Central memory CD8-positive, alpha-beta T cell (primary cell): ENCODE results near the gene PCDHGC4.

ENCODE experiments used
- ATAC-seq: fragments of 150-1000 bp; cut with Tn5 transposase; replicated peaks from 2 replicates; pipeline ENCODE4 v1.10.0; 2022; ENCODE audit warnings: mild to moderate bottlenecking, moderate FRiP score, moderate number of reproducible peaks; ENCODE audit not compliant: poor library complexity, severe bottlenecking; ENCODE audit errors: extremely low read depth
- DNase-seq, 2 donors: peaks; one replicate each; pipeline ENCODE4 v3.0.0; 2021; ENCODE audit warnings: low spot score in 2 of 2
- H3K27ac Mint-ChIP-seq: one replicate; pipeline ENCODE4 v1.8.0; 2022; ENCODE audit warnings: low read depth, mild to moderate bottlenecking, moderate library complexity, mixed read lengths
- H3K27me3 Mint-ChIP-seq: one replicate; pipeline ENCODE4 v1.8.0; 2022; ENCODE audit warnings: mixed read lengths
- H3K36me3 Mint-ChIP-seq: one replicate; pipeline ENCODE4 v1.8.0; 2022; ENCODE audit warnings: mild to moderate bottlenecking, moderate library complexity, mixed read lengths; ENCODE audit not compliant: insufficient read depth
- H3K4me1 Mint-ChIP-seq: one replicate; pipeline ENCODE4 v1.8.0; 2022; ENCODE audit warnings: mixed read lengths
- H3K4me3 Mint-ChIP-seq: one replicate; pipeline ENCODE4 v1.8.0; 2022; ENCODE audit warnings: mild to moderate bottlenecking, moderate library complexity, mixed read lengths
- H3K9me3 Mint-ChIP-seq: one replicate; pipeline ENCODE4 v1.8.0; 2022; ENCODE audit warnings: mixed read lengths

PCDHGC4 gene

DNA sequence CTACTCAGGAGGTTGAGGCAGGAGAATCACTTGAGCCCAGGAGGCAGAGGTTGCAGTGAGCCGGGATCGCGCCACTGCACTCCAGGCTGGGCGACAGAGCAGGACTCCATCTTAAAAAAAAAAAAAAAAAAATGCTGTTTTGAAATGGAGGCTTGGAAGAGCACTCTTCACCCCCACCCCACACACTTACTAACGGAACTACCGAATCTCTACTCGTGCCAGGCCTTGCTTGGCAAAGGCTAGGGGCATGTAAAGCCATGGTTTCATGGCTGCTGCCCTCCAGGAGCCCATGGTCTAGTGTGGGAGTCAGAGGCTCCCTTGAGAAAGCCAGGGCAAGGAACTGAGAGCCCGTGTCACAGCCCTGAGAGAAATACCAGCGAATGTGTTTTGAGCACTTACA lies 25.3 kb downstream of the PCDHGC4 start:
- DNase-seq (no peak), ATAC-seq (no peak)
- peak overlapping the region; percentile 70 for H3K27ac Mint-ChIP-seq
- H3K36me3 Mint-ChIP-seq: peaks cover 25% of the 10 kb centered on the region
- peaks cover 21% of the 10 kb centered on the region for H3K4me1 Mint-ChIP-seq
- no peaks in the 10 kb centered on the region for H3K9me3 Mint-ChIP-seq
- no peak overlapping the region for H3K4me3 Mint-ChIP-seq
- peaks cover under 1% of the 10 kb centered on the region for H3K27me3 Mint-ChIP-seq

GRCh38 chr5:141510850-141511601 lies 26.2 kb downstream of the PCDHGC4 start:
- ATAC-seq (no peak), DNase-seq (no peak)
- no peak overlapping the region for H3K27ac Mint-ChIP-seq
- H3K4me3 Mint-ChIP-seq: no peak overlapping the region
- H3K27me3 Mint-ChIP-seq: no peaks in the 10 kb centered on the region
- H3K9me3 Mint-ChIP-seq: no peaks in the 10 kb centered on the region
- H3K36me3 Mint-ChIP-seq: peaks cover 28% of the 10 kb centered on the region
- peaks cover 21% of the 10 kb centered on the region for H3K4me1 Mint-ChIP-seq

DNA sequence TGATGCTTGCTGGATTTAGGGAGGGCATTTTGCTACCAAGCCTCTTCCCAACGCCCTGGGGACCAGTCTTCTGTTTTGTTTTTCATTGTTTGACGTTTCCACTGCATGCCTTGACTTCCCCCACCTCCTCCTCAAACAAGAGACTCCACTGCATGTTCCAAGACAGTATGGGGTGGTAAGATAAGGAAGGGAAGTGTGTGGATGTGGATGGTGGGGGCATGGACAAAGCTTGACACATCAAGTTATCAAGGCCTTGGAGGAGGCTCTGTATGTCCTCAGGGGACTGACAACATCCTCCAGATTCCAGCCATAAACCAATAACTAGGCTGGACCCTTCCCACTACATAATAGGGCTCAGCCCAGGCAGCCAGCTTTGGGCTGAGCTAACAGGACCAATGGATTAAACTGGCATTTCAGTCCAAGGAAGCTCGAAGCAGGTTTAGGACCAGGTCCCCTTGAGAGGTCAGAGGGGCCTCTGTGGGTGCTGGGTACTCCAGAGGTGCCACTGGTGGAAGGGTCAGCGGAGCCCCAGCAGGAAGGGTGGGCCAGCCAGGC lies 27.0 kb downstream of the PCDHGC4 start:
- Mint-ChIP-seq H3K9me3 (no peaks in the 10 kb centered on the region), H3K36me3 (peaks cover 36% of the 10 kb centered on the region), H3K27ac (peak overlapping the region; percentile 12), H3K4me1 (peaks cover 21% of the 10 kb centered on the region), H3K27me3 (no peaks in the 10 kb centered on the region), H3K4me3 (peak overlapping the region; percentile 69)
- no peak for DNase-seq
- ATAC-seq: no peak

GRCh38 chr5:141512390-141512910 lies 27.6 kb downstream of the PCDHGC4 start:
- Mint-ChIP-seq H3K9me3 (no peaks in the 10 kb centered on the region), H3K27ac (peak overlapping the region; percentile 12), H3K27me3 (no peaks in the 10 kb centered on the region), H3K4me3 (peak overlapping the region; percentile 69), H3K4me1 (peaks cover 21% of the 10 kb centered on the region), H3K36me3 (peaks cover 39% of the 10 kb centered on the region)
- DNase-seq (peak; percentile 66 to 80), ATAC-seq (peak; percentile 53)

- H3K36me3 Mint-ChIP-seq: peaks cover 45% of the 10 kb centered on the region
- peaks cover 21% of the 10 kb centered on the region for H3K4me1 Mint-ChIP-seq
- H3K27ac Mint-ChIP-seq: peak overlapping the region; percentile 12
- H3K4me3 Mint-ChIP-seq: peak overlapping the region; percentile 69
- no peaks in the 10 kb centered on the region for H3K27me3 Mint-ChIP-seq
- ATAC-seq (peak; percentile 25), DNase-seq (no peak)
- no peaks in the 10 kb centered on the region for H3K9me3 Mint-ChIP-seq
Measured at GRCh38 chr5:141512911-141513626, 28.2 kb downstream of the PCDHGC4 start.

DNA sequence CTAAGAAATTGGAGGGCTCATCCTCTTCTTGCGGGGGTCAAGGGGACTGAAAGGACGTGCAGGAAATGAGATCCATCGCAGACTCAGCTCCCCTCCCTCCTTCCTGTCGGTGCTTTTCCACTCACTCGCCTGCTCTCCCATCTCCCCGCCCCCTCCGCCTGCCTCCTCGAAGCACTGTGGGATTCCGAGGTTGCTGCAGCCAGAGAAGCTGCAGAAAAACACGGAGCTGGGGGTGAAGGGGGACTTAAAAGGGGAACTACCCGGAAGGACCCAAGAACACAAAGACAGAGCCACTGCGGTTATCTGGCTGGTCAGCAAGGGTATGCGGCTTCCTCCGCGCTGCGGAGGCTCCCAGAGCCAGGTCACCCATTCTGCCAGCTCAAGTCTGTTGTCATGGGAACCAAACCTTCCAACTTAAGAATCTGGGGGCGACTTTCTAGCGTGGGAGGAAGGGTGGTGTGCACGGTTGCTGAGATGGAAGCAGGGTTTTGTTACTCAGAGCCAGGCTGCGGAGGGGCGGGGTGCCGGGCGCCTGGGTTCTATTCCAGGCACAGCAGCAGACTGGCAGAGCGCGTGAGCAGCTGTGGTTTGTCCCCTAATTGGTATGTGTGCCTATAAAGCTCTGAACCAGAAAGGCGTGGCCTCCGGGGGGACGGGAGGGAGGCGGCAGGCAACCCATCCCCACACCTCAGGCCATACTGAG lies 28.9 kb downstream of the PCDHGC4 start:
- Mint-ChIP-seq H3K36me3 (peaks cover 52% of the 10 kb centered on the region), H3K27ac (peak overlapping the region; percentile 12), H3K27me3 (no peaks in the 10 kb centered on the region), H3K4me1 (peaks cover 21% of the 10 kb centered on the region), H3K4me3 (peak overlapping the region; percentile 69), H3K9me3 (no peaks in the 10 kb centered on the region)
- no peak for DNase-seq
- no peak for ATAC-seq

- Mint-ChIP-seq H3K36me3 (peaks cover 54% of the 10 kb centered on the region), H3K27me3 (no peaks in the 10 kb centered on the region), H3K4me3 (peak overlapping the region; percentile 69), H3K27ac (no peak overlapping the region), H3K4me1 (peaks cover 21% of the 10 kb centered on the region), H3K9me3 (no peaks in the 10 kb centered on the region)
- DNase-seq: no peak
- ATAC-seq: no peak
Measured at GRCh38 chr5:141514330-141515133, 29.7 kb downstream of the PCDHGC4 start.

DNA sequence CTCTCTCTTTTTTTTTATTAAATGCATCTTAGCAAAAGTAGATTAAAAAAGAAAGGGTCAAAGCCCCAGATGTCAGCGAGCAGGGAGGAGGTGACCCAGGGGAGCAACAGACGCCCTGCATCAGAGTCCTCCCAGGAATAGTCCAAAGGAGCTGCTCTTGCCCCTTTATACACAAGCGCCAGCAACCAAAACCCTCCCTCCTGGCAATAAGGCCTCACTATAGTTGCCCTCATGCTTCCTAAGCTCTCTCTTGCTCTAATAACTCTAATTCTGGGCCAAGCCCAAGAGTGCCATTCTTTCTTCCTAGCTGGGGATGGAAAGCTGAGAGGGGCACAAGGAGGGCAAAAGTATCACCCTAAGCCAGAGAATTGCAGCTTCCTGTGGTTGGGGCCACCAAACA lies 30.3 kb downstream of the PCDHGC4 start:
- no peaks in the 10 kb centered on the region for H3K9me3 Mint-ChIP-seq

GRCh38 chr5:141515946-141516671 lies 31.3 kb downstream of the PCDHGC4 start:
- H3K27ac Mint-ChIP-seq: no peak overlapping the region
- no peaks in the 10 kb centered on the region for H3K9me3 Mint-ChIP-seq
- no peaks in the 10 kb centered on the region for H3K27me3 Mint-ChIP-seq
- no peak overlapping the region for H3K4me3 Mint-ChIP-seq
- H3K4me1 Mint-ChIP-seq: peaks cover 21% of the 10 kb centered on the region
- DNase-seq (no peak), ATAC-seq (no peak)
- H3K36me3 Mint-ChIP-seq: peaks cover 61% of the 10 kb centered on the region

More for the DNA sequence above, 30.3 kb downstream of the PCDHGC4 start:
- DNase-seq: no peak
- no peak overlapping the region for H3K27ac Mint-ChIP-seq
- no peak overlapping the region for H3K4me3 Mint-ChIP-seq
- no peak for ATAC-seq
- peaks cover 21% of the 10 kb centered on the region for H3K4me1 Mint-ChIP-seq
- no peaks in the 10 kb centered on the region for H3K27me3 Mint-ChIP-seq
- peaks cover 55% of the 10 kb centered on the region for H3K36me3 Mint-ChIP-seq

DNA sequence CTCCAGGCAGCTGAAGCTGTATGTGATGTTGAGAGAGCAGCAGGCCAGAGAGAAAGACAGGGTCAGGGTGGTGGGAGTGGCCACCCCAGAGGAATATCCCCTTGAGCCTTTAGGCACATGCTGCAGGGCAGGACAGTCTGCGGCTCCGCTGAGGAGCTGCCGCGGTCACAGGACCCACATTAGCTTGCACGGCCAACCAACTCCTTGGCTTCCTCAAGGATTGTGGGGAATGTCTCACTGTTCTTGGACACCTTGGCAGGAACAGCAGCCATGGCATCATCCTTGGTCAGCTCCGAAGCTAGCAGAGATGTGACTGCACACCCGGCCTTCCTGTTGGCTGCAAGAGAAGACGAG lies 31.8 kb downstream of the PCDHGC4 start:
- peaks cover 21% of the 10 kb centered on the region for H3K4me1 Mint-ChIP-seq
- ATAC-seq: no peak

GRCh38 chr5:141517312-141517711 lies 32.5 kb downstream of the PCDHGC4 start:
- H3K9me3 Mint-ChIP-seq: no peaks in the 10 kb centered on the region
- H3K36me3 Mint-ChIP-seq: peaks cover 73% of the 10 kb centered on the region
- H3K27ac Mint-ChIP-seq: no peak overlapping the region
- no peaks in the 10 kb centered on the region for H3K27me3 Mint-ChIP-seq
- no peak overlapping the region for H3K4me3 Mint-ChIP-seq
- H3K4me1 Mint-ChIP-seq: peaks cover 20% of the 10 kb centered on the region
- no peak for DNase-seq
- no peak for ATAC-seq

More for the DNA sequence above, 31.8 kb downstream of the PCDHGC4 start:
- peaks cover 67% of the 10 kb centered on the region for H3K36me3 Mint-ChIP-seq
- no peaks in the 10 kb centered on the region for H3K9me3 Mint-ChIP-seq
- H3K27ac Mint-ChIP-seq: no peak overlapping the region
- DNase-seq: no peak
- no peak overlapping the region for H3K4me3 Mint-ChIP-seq
- no peaks in the 10 kb centered on the region for H3K27me3 Mint-ChIP-seq
